AG10803 (cell line): ENCODE measurements around the gene TBC1D8.

Experiments
- DNase-seq: peaks from one replicate; pipeline ENCODE4 v3.0.0; 2010; ENCODE audit warnings: low read depth
- H3K4me3 ChIP-seq: 2 replicates; pipeline ENCODE4 v1.5.1; 2011; ENCODE audit warnings: mild to moderate bottlenecking, low read length, control low read depth
- TF ChIP-seq, protein P1 (sequence below): conservative IDR thresholded peaks from 2 replicates; pipeline ENCODE4 v1.5.1; 2011; ENCODE audit warnings: mild to moderate bottlenecking, low read length, control low read depth, inconsistent platforms

TBC1D8 gene

DNA sequence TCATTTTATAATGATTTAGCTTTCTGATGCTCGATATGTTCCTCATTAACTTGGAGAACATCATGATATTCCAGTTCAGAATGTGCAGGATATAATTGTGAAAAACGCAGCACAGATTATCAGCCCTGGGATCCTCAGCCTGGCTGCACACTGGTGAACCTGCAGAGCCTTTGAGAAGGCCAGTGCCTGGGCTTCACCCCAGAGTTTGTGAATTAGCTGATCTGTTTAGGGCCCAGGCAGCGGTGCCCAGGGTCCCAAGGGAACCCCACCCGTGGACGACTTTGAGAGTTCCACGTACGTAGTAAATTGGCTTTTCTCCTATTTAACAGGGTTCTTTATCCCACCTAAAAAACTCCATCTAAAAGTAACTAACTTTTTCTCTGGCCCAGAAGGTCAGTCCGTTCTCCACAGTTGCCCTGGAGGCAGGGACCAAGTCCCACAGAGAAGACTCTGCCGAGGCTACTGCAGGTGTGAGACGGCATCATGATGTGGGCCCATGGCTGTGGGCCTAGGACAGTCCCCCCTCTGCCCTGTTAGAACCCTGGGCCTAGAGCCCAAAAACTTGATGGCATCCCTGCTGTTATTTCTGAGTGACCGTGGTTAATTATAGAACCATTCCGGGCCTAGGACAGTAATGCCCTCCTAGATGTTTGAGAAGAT, 188.7 kb downstream of the TBC1D8 start:
- TF ChIP-seq, protein P1, sequence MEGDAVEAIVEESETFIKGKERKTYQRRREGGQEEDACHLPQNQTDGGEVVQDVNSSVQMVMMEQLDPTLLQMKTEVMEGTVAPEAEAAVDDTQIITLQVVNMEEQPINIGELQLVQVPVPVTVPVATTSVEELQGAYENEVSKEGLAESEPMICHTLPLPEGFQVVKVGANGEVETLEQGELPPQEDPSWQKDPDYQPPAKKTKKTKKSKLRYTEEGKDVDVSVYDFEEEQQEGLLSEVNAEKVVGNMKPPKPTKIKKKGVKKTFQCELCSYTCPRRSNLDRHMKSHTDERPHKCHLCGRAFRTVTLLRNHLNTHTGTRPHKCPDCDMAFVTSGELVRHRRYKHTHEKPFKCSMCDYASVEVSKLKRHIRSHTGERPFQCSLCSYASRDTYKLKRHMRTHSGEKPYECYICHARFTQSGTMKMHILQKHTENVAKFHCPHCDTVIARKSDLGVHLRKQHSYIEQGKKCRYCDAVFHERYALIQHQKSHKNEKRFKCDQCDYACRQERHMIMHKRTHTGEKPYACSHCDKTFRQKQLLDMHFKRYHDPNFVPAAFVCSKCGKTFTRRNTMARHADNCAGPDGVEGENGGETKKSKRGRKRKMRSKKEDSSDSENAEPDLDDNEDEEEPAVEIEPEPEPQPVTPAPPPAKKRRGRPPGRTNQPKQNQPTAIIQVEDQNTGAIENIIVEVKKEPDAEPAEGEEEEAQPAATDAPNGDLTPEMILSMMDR: no peak
- DNase-seq: no peak
- H3K4me3 ChIP-seq: no peak overlapping the region

DNA sequence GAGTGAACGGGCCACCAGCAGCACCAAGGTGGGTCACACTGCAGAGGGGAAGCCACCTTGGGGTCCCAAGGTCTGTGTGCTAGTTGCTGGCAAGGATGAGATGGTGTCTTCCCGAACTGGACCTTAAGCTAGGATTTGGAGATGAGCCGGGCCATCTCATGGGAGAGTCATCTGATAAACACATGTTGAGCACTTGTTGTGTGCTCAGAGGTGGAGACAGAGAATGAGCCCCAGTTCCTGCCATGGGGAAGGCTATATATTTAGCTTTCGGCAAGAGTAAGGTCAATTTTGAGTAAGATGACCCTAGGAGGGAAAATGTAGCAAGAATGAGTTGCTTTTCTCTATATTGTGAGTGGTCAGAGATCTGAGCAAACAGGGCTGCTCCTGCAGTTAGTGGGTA, 190.5 kb downstream of the TBC1D8 start:
- TF ChIP-seq, protein P1: no peak
- no peak overlapping the region for H3K4me3 ChIP-seq
- peak; percentile 57 for DNase-seq

DNA sequence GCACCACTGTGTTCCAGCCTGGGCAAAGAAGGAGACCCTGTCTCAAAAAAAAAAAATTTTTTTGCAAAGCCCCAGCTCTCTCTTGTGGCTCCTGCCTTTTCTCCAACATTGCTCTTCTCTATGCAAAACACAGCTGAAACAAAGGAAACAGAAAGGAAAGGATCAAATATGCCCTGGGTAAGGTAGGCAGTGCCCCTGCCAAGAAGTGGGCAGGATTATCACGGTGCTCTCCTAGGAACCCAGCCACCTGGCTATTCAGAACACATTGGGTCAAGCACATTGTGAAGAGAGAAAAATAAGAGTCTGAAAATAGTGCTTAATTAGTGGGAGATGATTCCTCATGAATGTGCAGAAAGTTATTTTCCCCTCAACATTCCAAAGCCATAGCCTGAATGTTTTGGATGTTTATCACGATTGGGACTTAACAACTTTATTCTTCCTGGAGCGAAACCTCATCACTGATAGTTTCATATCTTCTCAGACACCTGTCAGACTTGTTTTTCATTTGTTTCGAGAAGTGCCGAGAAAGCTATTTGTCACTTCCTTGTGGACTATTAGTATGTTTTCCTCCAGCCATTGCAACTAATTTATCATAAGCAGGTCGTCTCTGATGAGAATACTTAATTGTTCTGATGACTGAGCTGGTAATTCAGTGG, 191.8 kb downstream of the TBC1D8 start:
- peak; percentile 87 for DNase-seq
- H3K4me3 ChIP-seq: no peak overlapping the region

DNA sequence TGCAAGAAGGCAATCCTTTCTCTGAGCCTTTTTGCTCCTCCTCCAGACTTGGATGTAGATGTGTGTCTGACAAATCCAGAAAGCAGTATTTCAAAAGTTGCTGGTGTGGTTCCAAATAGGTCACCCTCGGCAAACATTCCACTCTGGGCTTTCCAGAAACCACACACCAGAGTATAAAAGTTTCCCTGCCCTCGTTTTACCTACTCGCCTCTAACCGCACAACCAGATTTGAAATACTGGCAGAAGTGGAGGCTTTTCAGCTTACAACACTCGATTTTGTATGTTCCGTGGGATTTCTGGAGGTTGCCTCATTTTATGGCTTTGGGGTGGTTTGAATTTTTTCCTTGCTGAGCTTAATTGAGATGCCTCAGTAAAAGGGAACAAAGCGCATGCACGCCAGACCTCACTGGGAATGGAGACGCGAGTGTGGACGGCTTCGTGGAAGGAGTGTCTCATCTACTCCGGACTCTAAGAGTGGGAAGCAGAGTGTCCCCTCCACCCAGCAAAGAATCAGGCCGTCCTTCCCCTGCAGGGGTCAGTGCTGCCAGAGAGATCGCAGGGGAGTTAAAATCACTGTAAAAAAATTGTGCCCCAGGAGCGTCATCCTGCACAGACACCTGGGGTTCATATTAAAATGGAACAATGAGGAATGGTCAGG, 193.1 kb downstream of the TBC1D8 start:
- no peak overlapping the region for H3K4me3 ChIP-seq
- DNase-seq: peak; percentile 100
- TF ChIP-seq, protein P1: peak; percentile 28

More for the DNA sequence above, 191.8 kb downstream of the TBC1D8 start:
- TF ChIP-seq, protein P1: no peak
